Endometrium (tissue), 2 donors: Measurements from ENCODE around the gene ZDHHC7.

Experiments used
- FAIRE-seq: peaks from 2 replicates; lab custom pipeline; 2012; peaks lifted over from hg19 to GRCh38; lab: Jason Lieb, UNC
- donor health status: control.
- donor health status: control.

ZDHHC7 gene

DNA sequence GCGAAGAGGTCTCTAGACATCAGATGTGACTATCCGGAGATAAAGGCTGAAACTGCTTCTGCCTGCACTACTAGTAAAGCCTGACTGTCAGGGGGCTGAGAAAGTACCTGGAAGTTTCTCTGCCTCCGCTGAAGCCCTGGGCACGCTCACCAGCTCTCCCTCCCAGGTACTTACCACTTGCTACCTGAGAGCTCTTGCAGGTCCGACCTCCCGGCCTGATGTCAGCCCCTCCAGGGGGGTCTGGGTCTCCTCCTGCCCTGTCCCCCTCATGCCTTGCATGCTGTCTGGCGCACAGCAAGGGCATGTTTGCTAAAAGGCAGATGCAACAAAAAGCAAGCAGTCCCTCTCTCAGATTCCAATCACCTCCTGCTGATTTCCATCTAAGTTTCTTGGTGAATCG is 17.4 kb downstream of the ZDHHC7 start:
- FAIRE-seq: no peak

DNA sequence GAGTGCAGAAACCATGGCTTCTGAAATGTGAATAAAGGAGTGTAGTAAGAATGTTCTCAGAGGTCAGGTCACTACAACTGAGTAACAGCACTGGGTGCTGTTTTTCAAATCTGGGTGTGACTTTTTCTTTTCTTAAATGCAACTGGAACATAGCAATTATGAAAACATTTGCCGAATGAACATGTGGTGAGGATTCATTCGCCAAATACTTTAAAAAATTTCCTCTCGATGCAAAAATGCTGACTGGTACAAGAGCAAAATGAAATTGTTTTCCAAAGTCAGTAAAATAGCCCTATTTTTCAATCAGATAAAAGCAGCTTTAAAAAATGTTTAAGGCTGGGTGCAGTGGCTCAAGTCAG is 18.6 kb downstream of the ZDHHC7 start:
- FAIRE-seq: peak; percentile 18

GRCh38 chr16:84990782-84991181 is 20.6 kb downstream of the ZDHHC7 start:
- no peak for FAIRE-seq

DNA sequence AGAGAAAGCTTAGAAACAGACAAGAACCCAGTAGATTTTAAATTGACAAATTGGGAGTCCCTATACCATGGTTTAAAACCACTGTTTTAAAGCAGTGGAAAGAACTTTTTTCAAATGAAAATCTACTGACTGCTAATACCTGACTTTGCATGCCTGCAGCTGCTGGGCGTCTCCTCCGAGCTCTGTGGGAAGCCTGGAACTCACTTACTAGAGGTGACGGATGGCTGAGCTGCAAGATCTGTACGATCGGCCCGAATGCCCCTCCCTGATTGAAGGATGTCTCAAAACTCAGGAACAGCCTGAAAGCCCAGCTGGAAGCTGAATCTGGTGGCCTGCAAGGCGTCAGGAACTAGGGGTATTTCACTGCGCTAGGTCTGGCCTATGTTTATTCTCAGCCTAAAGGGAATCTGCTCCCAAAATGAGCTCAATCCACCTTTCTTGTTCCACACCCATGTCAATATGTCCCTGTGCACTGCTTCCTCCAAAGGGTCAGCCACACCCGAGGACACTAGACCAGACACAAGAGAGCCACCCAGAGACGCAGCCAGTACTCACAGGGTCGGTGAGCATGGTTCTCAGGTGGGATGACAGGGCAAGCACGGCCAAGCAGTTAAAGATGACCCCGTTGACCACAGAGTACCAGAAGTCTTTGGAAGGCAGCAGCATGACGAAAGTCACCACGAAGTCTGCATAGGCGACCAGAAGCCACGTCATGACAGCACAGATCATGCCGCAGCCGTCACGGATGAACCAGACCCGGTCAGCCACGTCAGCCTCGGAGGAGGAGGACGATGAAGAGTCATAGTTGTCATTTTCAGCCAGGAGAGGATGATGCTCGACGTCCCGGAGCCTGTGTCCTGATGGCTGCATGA is 21.4 kb downstream of the ZDHHC7 start:
- FAIRE-seq: no peak

- no peak for FAIRE-seq
These were observed 22.8 kb downstream of the ZDHHC7 start for GRCh38 chr16:84988328-84989080.

GRCh38 chr16:84986879-84987278 is 24.5 kb downstream of the ZDHHC7 start:
- no peak for FAIRE-seq

DNA sequence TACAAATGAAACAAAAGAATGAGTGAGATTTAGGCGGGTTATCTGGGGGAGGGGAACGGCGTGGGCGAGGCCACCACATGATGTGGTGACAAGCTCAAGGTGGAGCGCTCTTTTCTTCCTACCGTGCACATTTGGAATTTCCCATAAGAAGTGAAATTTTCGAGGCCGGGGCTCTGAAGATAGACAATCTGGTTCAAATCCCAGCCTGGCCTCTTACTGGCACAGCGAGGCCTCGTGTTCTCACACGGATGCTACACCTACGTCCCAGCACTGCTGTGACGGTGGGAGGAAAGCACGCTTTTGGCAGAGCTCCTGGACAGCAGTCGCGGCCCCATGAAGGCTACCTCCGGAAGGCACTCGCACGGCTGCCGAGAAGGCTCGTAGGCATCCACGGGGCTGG is 25.2 kb downstream of the ZDHHC7 start:
- no peak for FAIRE-seq

GRCh38 chr16:84985079-84986065 is 26.0 kb downstream of the ZDHHC7 start:
- FAIRE-seq: no peak

- FAIRE-seq: no peak
These were observed 28.9 kb downstream of the ZDHHC7 start for GRCh38 chr16:84982434-84982833.

GRCh38 chr16:84979516-84979915 is 31.8 kb downstream of the ZDHHC7 start:
- no peak for FAIRE-seq

DNA sequence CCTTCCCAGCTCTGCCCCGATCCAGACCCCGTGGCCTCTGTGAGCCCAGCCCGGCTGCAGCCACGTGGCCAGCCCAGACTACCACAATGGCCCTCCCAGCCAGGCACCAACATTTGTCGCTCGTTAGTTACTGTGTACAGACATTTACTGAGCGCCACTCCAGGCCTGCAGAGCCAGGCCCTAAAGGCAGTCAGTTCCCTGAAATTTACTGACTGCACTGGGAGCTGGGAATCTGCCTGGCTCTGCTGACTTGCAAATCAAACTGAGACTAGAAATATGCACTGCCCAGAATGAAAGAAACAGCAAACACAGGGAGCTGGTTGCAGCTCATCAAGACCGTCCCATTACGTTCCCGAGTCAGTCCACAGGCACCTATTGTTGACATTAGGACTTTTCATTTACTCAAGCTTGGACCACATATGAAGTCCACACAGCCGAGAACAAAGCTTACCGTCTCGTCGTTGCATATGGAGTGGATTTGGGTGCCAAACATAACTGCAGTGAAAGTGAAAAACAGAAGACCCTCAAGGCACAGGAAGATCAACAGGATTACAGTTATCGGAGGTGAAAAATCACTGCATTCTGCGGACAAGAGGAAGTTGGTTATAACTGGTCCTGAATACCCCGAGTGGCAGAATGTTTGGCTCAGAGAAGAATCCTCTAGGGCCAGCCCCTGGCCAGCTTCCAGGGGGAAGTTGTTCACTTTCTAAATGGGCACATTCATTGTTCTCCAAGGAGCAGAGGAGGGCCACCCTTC is 34.5 kb downstream of the ZDHHC7 start:
- no peak for FAIRE-seq

DNA sequence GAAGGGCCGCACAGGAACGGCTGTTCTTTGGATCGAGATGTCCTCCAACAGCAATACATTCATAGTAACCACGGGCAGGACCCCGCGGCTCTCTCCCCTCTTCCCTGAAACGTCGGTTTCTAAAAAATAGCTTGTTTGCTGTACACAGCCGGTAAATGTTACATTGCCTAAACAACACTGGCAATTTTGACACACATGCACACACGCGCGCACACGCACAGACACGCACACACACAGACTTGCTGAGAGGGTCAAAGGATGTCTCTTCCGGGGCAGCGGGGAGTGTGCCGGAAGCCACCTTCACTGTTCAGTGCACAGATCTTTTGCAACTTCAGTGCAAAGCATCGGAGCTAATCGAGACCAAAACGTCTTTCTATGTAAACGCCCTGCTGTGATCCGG is 35.8 kb downstream of the ZDHHC7 start:
- no peak for FAIRE-seq

GRCh38 chr16:84975066-84975465 is 36.3 kb downstream of the ZDHHC7 start:
- FAIRE-seq: no peak

GRCh38 chr16:84973776-84974523 is 37.4 kb downstream of the ZDHHC7 start:
- FAIRE-seq: no peak

GRCh38 chr16:84973236-84973635 is 38.1 kb downstream of the ZDHHC7 start:
- FAIRE-seq: no peak

DNA sequence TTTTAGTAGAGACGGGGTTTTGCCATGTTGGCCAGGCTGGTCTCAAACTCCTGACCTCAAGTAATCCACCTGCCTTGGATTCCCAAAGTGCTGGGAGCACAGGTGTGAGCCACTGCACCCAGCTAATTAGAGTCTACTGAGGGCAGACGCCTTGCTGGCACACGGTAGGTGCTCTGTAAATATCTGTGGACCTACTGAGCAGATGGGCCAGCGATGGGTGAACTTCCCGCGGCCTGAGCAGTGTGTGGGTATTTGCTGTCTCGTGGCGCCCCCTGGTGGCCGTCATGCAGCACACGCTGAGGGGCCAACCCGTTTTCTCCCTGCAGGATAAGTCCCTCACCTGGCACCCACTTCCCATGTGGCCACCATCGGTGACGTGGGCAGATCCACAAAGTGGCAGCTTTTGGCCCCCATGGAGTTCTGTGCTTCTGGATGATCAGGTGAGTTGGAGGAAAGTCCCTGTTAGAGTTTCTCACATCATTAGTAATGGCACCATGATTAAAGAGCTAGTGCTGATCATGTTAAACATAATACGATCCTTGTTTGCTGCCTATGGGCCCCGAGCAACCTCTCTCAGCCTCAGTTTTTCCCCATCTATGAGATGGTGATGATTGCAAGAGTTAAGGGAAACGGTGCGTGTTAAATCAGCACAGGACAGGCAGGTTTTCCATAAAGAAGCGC is 40.7 kb downstream of the ZDHHC7 start:
- FAIRE-seq: no peak

- FAIRE-seq: no peak
These were observed 43.5 kb downstream of the ZDHHC7 start for GRCh38 chr16:84967828-84968227.

DNA sequence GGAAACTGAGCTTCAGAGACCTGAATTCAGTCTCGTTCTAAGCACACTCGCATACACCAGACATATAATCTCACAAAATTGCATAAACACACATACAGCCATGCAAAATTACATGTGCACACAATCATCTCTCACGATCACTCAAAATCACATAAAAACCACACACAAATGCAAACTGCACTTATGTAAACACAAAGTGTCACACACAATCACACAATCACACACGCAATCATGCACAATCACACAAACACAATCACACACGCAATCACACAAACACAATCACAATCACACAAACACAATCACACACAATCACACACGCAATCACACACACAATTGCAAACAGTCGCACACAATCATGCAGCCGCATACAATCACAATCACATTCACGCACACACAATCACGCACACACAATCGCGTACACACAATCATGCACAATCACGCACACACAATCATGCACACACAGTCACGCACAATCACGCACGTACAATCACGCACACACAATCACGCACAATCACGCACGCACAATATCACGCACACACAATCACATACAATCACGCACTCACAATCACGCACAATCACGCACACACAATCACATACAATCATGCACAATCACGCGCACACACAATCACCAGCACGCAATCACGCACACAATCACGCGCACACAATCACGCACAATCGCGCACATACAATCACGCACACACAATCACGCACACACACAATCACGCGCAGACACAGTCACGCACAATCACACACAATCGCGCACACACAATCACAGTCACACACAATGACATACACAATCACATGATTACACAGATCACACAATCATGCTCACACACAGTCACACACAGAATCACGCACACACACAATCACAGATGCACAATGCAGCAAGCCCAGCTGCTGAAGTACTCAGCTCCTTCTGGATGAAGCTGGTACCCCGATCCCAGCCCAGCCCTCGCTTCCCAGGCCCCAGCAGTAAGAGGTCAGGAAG is 45.6 kb downstream of the ZDHHC7 start:
- FAIRE-seq: no peak
